Measurements from ENCODE around the gene PALD1. TPM values are rescaled to one million over a fixed set of nuclear protein-coding genes. Genes with fewer than 3 reads are reported as not detected.

Gene PALD1
- total RNA-seq, 1 donor from 2014 or later = 9.6 TPM

DNA sequence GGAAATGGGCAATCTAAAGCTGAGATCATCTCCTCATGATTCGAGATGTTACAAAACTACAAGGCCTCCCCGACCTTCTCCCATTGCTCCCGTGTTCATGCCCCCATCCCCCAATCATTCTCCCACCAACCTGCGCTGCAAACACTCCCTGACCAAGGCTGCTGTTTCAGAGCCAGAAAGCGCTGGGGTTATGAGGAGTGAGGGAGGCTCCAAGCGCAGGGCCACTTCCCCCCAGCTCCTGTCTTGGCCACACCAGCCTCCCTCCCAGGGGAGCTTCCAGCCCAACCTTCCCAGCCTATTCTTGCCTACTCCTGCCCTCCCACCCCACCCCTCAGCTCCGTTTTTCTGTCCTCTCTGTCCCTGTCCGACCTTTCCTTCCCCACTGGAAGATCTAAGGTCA, 22.4 kb upstream of the PALD1 start:
- Histone ChIP-seq H4K20me1 (ENCODE audit: low read depth) (peaks cover 25% of the 10 kb centered on the region), H3K27me3 (peaks cover 82% of the 10 kb centered on the region), H3K4me3 (no peak overlapping the region), H2AFZ (replicated peaks) (no peak overlapping the region), H3K9me3 (ENCODE audit: low read depth) (no peaks in the 10 kb centered on the region), H3K79me2 (ENCODE audit: low read depth) (no peaks in the 10 kb centered on the region), H3K36me3 (no peaks in the 10 kb centered on the region), H3K4me1 (peaks cover 26% of the 10 kb centered on the region), H3K4me2 (no peak overlapping the region), H3F3A (ENCODE audit: low read depth) (peaks cover 37% of the 10 kb centered on the region), H3K27ac (no peak overlapping the region), H3K9ac (no peak overlapping the region)
- no peak overlapping the region for H3K27ac Mint-ChIP-seq
- H3K27me3 Mint-ChIP-seq (ENCODE audit: insufficient read depth, low read depth) = peaks cover 33% of the 10 kb centered on the region
- no peak for DNase-seq (ENCODE audit: low spot score)
- no peaks in the 10 kb centered on the region for H3K9me3 Mint-ChIP-seq
- peaks cover 30% of the 10 kb centered on the region for H3K4me1 Mint-ChIP-seq
- TF ChIP-seq, protein P1, sequence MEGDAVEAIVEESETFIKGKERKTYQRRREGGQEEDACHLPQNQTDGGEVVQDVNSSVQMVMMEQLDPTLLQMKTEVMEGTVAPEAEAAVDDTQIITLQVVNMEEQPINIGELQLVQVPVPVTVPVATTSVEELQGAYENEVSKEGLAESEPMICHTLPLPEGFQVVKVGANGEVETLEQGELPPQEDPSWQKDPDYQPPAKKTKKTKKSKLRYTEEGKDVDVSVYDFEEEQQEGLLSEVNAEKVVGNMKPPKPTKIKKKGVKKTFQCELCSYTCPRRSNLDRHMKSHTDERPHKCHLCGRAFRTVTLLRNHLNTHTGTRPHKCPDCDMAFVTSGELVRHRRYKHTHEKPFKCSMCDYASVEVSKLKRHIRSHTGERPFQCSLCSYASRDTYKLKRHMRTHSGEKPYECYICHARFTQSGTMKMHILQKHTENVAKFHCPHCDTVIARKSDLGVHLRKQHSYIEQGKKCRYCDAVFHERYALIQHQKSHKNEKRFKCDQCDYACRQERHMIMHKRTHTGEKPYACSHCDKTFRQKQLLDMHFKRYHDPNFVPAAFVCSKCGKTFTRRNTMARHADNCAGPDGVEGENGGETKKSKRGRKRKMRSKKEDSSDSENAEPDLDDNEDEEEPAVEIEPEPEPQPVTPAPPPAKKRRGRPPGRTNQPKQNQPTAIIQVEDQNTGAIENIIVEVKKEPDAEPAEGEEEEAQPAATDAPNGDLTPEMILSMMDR (IDR thresholded peaks at IDR 0.05) = no peak
- TF ChIP-seq EZH2phosphoT487 (IDR thresholded peaks at IDR 0.05) (no peak), EZH2 (IDR thresholded peaks at IDR 0.05) (no peak)
- no peaks in the 10 kb centered on the region for H3K36me3 Mint-ChIP-seq
- H3K4me3 Mint-ChIP-seq = no peak overlapping the region

- peaks cover 26% of the 10 kb centered on the region for H3K4me1 ChIP-seq
- peaks cover 34% of the 10 kb centered on the region for H3K4me1 Mint-ChIP-seq
Observed at GRCh38 chr10:70457759-70458305, 20.7 kb upstream of the PALD1 start.

DNA sequence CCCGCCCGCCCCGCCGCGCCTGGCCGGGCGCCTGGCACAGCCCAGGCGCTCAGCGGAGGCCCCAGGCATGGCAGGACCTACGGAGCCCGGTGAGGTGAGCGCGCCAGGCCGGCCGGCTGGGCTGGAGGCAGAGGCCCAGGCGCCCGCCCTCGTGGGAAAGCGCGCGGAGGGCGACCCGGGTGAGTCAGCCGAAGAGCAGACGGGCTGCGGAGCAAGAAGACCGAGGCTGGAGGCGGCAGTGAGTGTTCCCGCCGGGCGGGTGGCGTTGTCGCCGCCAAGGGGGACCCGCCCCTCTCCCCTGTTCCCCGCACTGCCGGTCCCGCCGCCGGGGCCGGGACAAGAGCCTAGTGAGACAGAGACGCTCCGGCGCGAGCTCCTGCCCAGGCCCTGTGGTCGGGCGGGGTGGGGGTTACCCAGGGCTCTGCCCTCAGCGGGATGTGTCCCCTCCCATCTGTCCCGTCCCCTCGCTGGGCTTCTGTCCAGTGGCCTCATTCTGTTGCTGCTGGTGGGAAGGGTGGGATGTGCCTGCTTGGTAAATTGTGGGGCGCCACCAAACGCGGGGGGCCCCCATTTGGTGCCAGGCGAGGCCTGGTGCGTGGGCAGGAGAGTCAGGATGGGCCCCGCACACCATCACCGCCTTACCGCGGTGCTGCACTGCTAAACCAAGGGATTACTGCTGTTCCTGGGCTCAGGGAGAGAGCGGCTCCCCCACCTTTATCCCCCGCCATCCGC, 20.1 kb upstream of the PALD1 start:
- Histone ChIP-seq H3K4me3 (peak overlapping the region; percentile 60), H3K4me1 (peaks cover 26% of the 10 kb centered on the region), H3K27me3 (peaks cover 76% of the 10 kb centered on the region), H3K4me2 (peak overlapping the region; percentile 95), H3K9ac (no peak overlapping the region), H4K20me1 (ENCODE audit: low read depth) (peaks cover 25% of the 10 kb centered on the region), H3K36me3 (no peaks in the 10 kb centered on the region), H3K79me2 (ENCODE audit: low read depth) (no peaks in the 10 kb centered on the region), H3K9me3 (ENCODE audit: low read depth) (no peaks in the 10 kb centered on the region), H2AFZ (replicated peaks) (peak overlapping the region; percentile 97), H3F3A (ENCODE audit: low read depth) (peaks cover 38% of the 10 kb centered on the region), H3K27ac (no peak overlapping the region)
- peak overlapping the region; percentile 81 for H3K4me3 Mint-ChIP-seq
- H3K27me3 Mint-ChIP-seq (ENCODE audit: insufficient read depth, low read depth) = peaks cover 35% of the 10 kb centered on the region
- DNase-seq (ENCODE audit: low spot score) = peak; percentile 72
- peaks cover 34% of the 10 kb centered on the region for H3K4me1 Mint-ChIP-seq
- H3K36me3 Mint-ChIP-seq = no peaks in the 10 kb centered on the region
- H3K27ac Mint-ChIP-seq = no peak overlapping the region
- no peaks in the 10 kb centered on the region for H3K9me3 Mint-ChIP-seq
- TF ChIP-seq, protein P1 (IDR thresholded peaks at IDR 0.05) = no peak
- TF ChIP-seq EZH2phosphoT487 (IDR thresholded peaks at IDR 0.05) = peak; percentile 69
- TF ChIP-seq EZH2 (IDR thresholded peaks at IDR 0.05) = peak; percentile 74

More at GRCh38 chr10:70457759-70458305, 20.7 kb upstream of the PALD1 start:
- H3K36me3 Mint-ChIP-seq = no peaks in the 10 kb centered on the region
- peak overlapping the region; percentile 60 for H3K27ac Mint-ChIP-seq
- H3K9me3 Mint-ChIP-seq = no peaks in the 10 kb centered on the region
- Histone ChIP-seq H3K4me3 (peak overlapping the region; percentile 60), H3F3A (ENCODE audit: low read depth) (peaks cover 38% of the 10 kb centered on the region), H3K4me2 (peak overlapping the region; percentile 95), H3K79me2 (ENCODE audit: low read depth) (no peaks in the 10 kb centered on the region), H2AFZ (replicated peaks) (peak overlapping the region; percentile 97), H3K27ac (no peak overlapping the region), H3K9me3 (ENCODE audit: low read depth) (no peaks in the 10 kb centered on the region), H4K20me1 (ENCODE audit: low read depth) (peaks cover 25% of the 10 kb centered on the region), H3K36me3 (no peaks in the 10 kb centered on the region), H3K27me3 (peaks cover 82% of the 10 kb centered on the region), H3K9ac (no peak overlapping the region)
- TF ChIP-seq EZH2phosphoT487 (IDR thresholded peaks at IDR 0.05) = peak; percentile 42
- peak; percentile 86 for TF ChIP-seq EZH2 (IDR thresholded peaks at IDR 0.05)
- TF ChIP-seq, protein P1 (IDR thresholded peaks at IDR 0.05) = no peak
- peak overlapping the region; percentile 57 for H3K4me3 Mint-ChIP-seq
- DNase-seq (ENCODE audit: low spot score) = no peak
- H3K27me3 Mint-ChIP-seq (ENCODE audit: insufficient read depth, low read depth) = peaks cover 34% of the 10 kb centered on the region

All from neural progenitor cell (in vitro differentiated cells).